Measurements from ENCODE around the gene MEF2A.

MEF2A gene

GRCh38 chr15:99762288-99762687, 196.5 kb downstream of the MEF2A start:
- no peaks in the 10 kb centered on the region for H3K9me2 ChIP-seq (ENCODE audit: low read depth, low read length)
- TF ChIP-seq EZH2 (IDR thresholded peaks at IDR 0.05; ENCODE audit: borderline replicate concordance, low read length) = no peak
- TF ChIP-seq, protein P1, sequence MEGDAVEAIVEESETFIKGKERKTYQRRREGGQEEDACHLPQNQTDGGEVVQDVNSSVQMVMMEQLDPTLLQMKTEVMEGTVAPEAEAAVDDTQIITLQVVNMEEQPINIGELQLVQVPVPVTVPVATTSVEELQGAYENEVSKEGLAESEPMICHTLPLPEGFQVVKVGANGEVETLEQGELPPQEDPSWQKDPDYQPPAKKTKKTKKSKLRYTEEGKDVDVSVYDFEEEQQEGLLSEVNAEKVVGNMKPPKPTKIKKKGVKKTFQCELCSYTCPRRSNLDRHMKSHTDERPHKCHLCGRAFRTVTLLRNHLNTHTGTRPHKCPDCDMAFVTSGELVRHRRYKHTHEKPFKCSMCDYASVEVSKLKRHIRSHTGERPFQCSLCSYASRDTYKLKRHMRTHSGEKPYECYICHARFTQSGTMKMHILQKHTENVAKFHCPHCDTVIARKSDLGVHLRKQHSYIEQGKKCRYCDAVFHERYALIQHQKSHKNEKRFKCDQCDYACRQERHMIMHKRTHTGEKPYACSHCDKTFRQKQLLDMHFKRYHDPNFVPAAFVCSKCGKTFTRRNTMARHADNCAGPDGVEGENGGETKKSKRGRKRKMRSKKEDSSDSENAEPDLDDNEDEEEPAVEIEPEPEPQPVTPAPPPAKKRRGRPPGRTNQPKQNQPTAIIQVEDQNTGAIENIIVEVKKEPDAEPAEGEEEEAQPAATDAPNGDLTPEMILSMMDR (IDR thresholded peaks at IDR 0.05; ENCODE audit: low read length) = no peak
- H3K27me3 ChIP-seq (ENCODE audit: insufficient read depth, low read length) = no peaks in the 10 kb centered on the region
- H3F3A ChIP-seq (ENCODE audit: insufficient read depth, low read length) = no peaks in the 10 kb centered on the region
- no peak overlapping the region for H3K4me3 ChIP-seq (ENCODE audit: low read depth, low read length, poor library complexity, severe bottlenecking)
- H3K9me3 ChIP-seq (ENCODE audit: low read length) = no peaks in the 10 kb centered on the region
- H2AFZ ChIP-seq (ENCODE audit: low read length) = no peak overlapping the region
- no peaks in the 10 kb centered on the region for H3K4me1 ChIP-seq (ENCODE audit: insufficient read depth, low read length, severe bottlenecking)
- H3K79me2 ChIP-seq (ENCODE audit: insufficient read depth, low read length) = no peaks in the 10 kb centered on the region
- H3K9ac ChIP-seq (ENCODE audit: low read length) = no peak overlapping the region
- H3K27ac ChIP-seq (ENCODE audit: low read depth, low read length, poor library complexity, severe bottlenecking) = no peak overlapping the region
- H4K20me1 ChIP-seq (ENCODE audit: insufficient read depth, low read length) = no peaks in the 10 kb centered on the region
- no peaks in the 10 kb centered on the region for H3K36me3 ChIP-seq (ENCODE audit: insufficient read depth, low read length)
- H3K4me2 ChIP-seq (ENCODE audit: low read length) = no peak overlapping the region

DNA sequence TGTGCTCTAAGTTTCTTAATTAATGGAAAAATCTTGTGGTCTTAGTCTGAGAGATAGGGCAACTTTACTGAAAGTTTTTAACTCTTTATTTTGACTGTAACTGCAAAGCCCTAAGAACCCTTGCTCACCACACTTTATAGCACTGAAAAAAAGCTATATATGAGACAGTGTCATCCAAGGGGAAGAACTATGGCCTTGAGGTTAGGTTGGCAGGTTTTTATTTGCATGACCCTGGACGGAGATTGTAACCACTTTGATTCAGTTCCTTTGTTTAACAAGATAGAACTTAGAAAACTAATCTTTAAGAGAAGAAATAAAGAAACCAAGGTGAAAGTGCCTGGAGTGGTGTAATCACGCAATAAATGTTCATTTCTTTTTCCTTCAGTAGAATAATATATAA, 198.0 kb downstream of the MEF2A start:
- H3K9ac ChIP-seq (ENCODE audit: low read length) = no peak overlapping the region
- no peaks in the 10 kb centered on the region for H3K9me3 ChIP-seq (ENCODE audit: low read length)
- H3K36me3 ChIP-seq (ENCODE audit: insufficient read depth, low read length) = no peaks in the 10 kb centered on the region
- no peaks in the 10 kb centered on the region for H4K20me1 ChIP-seq (ENCODE audit: insufficient read depth, low read length)
- no peak overlapping the region for H3K27ac ChIP-seq (ENCODE audit: low read depth, low read length, poor library complexity, severe bottlenecking)
- no peak overlapping the region for H2AFZ ChIP-seq (ENCODE audit: low read length)
- H3F3A ChIP-seq (ENCODE audit: insufficient read depth, low read length) = no peaks in the 10 kb centered on the region
- H3K9me2 ChIP-seq (ENCODE audit: low read depth, low read length) = no peaks in the 10 kb centered on the region
- no peak for TF ChIP-seq EZH2 (IDR thresholded peaks at IDR 0.05; ENCODE audit: borderline replicate concordance, low read length)
- TF ChIP-seq, protein P1 (IDR thresholded peaks at IDR 0.05; ENCODE audit: low read length) = no peak
- H3K79me2 ChIP-seq (ENCODE audit: insufficient read depth, low read length) = no peaks in the 10 kb centered on the region
- H3K4me1 ChIP-seq (ENCODE audit: insufficient read depth, low read length, severe bottlenecking) = no peaks in the 10 kb centered on the region
- no peak overlapping the region for H3K4me2 ChIP-seq (ENCODE audit: low read length)
- no peaks in the 10 kb centered on the region for H3K27me3 ChIP-seq (ENCODE audit: insufficient read depth, low read length)
- H3K4me3 ChIP-seq (ENCODE audit: low read depth, low read length, poor library complexity, severe bottlenecking) = no peak overlapping the region

GRCh38 chr15:99764522-99764921, 198.7 kb downstream of the MEF2A start:
- Histone ChIP-seq H3K4me1 (ENCODE audit: insufficient read depth, low read length, severe bottlenecking) (no peaks in the 10 kb centered on the region), H3F3A (ENCODE audit: insufficient read depth, low read length) (no peaks in the 10 kb centered on the region), H3K9ac (ENCODE audit: low read length) (no peak overlapping the region), H3K27ac (ENCODE audit: low read depth, low read length, poor library complexity, severe bottlenecking) (no peak overlapping the region), H3K27me3 (ENCODE audit: insufficient read depth, low read length) (no peaks in the 10 kb centered on the region), H3K9me3 (ENCODE audit: low read length) (no peaks in the 10 kb centered on the region), H3K4me3 (ENCODE audit: low read depth, low read length, poor library complexity, severe bottlenecking) (no peak overlapping the region), H3K79me2 (ENCODE audit: insufficient read depth, low read length) (no peaks in the 10 kb centered on the region), H2AFZ (ENCODE audit: low read length) (no peak overlapping the region), H4K20me1 (ENCODE audit: insufficient read depth, low read length) (no peaks in the 10 kb centered on the region), H3K4me2 (ENCODE audit: low read length) (no peak overlapping the region), H3K36me3 (ENCODE audit: insufficient read depth, low read length) (no peaks in the 10 kb centered on the region), H3K9me2 (ENCODE audit: low read depth, low read length) (no peaks in the 10 kb centered on the region)
- TF ChIP-seq, protein P1 (IDR thresholded peaks at IDR 0.05; ENCODE audit: low read length) = no peak
- TF ChIP-seq EZH2 (IDR thresholded peaks at IDR 0.05; ENCODE audit: borderline replicate concordance, low read length) = no peak

Measured in OCI-LY1 (cell line).